K562 treated with DMSO at 1 percent for 24 hours (cell line): Measurements from ENCODE around the gene CD53. TPM values are rescaled to one million over a fixed set of nuclear protein-coding genes. Genes with fewer than 3 reads are reported as not detected.

Experiments used
- total RNA-seq: library from RNA; unstranded; fragments of 300-600 nt; gene quantifications from 2 replicates; pipeline ENCODE4 v1.2.3, GENCODE V29; 2022; ENCODE audit warnings: low read depth; ENCODE audit not compliant: insufficient read depth

CD53 gene
- total RNA-seq, result 180 and 181 TPM in 2 replicates

GRCh38 chr1:110872745-110873720, at the start of gene CD53:
CD53 (plus strand) TSS chr1:110873148; CDS start chr1:110891409, 18,261 bp downstream.

Other genes starting within 250 kb of the CD53 start
- gene KCNA3, start 198.2 kb upstream of the CD53 start, total RNA-seq, result not detected in 2 replicates
- gene LRIF1, start 90.8 kb downstream of the CD53 start, total RNA-seq, result 30.1 and 37.7 TPM in 2 replicates